ENCODE results near the gene PJVK.

DNA sequence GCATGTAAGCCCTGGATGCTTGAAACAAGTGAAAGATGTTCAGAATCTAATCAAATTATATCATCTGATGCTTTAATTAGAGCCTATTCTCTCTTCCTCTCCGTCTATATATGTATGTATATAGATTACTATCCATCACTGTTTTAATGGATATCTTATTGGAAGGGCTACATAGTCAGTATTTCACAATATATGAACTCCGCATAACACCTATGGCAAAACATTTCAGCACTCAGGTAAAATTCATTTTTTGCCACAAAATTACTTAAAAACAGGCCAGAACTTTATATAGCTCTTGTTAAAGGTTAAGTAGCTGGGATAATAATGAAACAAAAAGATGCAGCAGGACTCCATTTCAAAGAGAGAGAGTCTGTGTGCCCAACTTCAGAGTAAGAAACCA, 1.2 kb downstream of the PJVK start:
- no peak for TF ChIP-seq POLR2A (IDR thresholded peaks at IDR 0.05)
- TF ChIP-seq, protein P1, sequence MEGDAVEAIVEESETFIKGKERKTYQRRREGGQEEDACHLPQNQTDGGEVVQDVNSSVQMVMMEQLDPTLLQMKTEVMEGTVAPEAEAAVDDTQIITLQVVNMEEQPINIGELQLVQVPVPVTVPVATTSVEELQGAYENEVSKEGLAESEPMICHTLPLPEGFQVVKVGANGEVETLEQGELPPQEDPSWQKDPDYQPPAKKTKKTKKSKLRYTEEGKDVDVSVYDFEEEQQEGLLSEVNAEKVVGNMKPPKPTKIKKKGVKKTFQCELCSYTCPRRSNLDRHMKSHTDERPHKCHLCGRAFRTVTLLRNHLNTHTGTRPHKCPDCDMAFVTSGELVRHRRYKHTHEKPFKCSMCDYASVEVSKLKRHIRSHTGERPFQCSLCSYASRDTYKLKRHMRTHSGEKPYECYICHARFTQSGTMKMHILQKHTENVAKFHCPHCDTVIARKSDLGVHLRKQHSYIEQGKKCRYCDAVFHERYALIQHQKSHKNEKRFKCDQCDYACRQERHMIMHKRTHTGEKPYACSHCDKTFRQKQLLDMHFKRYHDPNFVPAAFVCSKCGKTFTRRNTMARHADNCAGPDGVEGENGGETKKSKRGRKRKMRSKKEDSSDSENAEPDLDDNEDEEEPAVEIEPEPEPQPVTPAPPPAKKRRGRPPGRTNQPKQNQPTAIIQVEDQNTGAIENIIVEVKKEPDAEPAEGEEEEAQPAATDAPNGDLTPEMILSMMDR (IDR thresholded peaks at IDR 0.05), result no peak

Data from Peyer's patch (tissue), 4 donors.